NB4 (cell line): ENCODE measurements around the gene TNK2.

Experiments
- CTCF ChIP-seq: IDR thresholded peaks from one replicate; pipeline ENCODE4 v1.5.1; 2012; ENCODE audit warnings: low read depth, low read length
- MAX ChIP-seq: IDR thresholded peaks from 2 replicates; pipeline ENCODE4 v1.6.1; 2011; ENCODE audit warnings: low read depth, low read length

- TF ChIP-seq CTCF (no peak), MAX (no peak)
Measured at GRCh38 chr3:195897853-195898415, 10.4 kb downstream of the TNK2 start.
